GM13976 (cell line): Measurements from ENCODE around the gene RASSF3.

Experiments used
- DNase-seq: peaks from one replicate; pipeline ENCODE4 v3.0.0; 2012; ENCODE audit warnings: low spot score
- in situ Hi-C: fragments of 300-500 bp; cut with MboI; formaldehyde crosslinking; loops from one replicate; pipeline ENCODE4 v1.12.0; 2022; ENCODE audit warnings: low sequenced_read_pairs, mixed read lengths, inconsistent platforms; ENCODE audit not compliant: unreplicated experiment
- TF ChIP-seq, protein P1 (sequence below): IDR thresholded peaks from 2 replicates; pipeline ENCODE4 v1.5.1; 2012; ENCODE audit warnings: borderline replicate concordance, mild to moderate bottlenecking; ENCODE audit not compliant: insufficient read depth; ENCODE audit errors: extremely low read depth, missing control alignments, control extremely low read depth

RASSF3 gene

DNA sequence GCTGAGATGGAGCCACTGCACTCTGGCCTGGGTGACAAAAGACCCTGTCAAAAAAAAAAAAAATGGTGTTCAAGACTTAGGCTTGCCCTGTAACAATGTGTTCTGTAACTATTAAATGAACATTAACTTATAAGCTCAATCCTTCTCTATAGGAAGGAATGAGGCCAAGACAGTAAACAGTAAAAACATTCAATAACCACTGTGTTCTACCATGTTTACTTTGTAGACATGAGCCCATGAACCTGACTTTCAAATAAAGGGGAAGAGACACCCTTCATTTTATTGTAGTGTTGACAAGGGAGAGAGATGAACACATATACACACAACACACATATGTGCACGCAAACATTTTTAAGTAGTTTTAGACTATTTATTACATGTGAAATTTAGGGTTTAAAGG, 20.1 kb upstream of the RASSF3 start:
- TF ChIP-seq, protein P1, sequence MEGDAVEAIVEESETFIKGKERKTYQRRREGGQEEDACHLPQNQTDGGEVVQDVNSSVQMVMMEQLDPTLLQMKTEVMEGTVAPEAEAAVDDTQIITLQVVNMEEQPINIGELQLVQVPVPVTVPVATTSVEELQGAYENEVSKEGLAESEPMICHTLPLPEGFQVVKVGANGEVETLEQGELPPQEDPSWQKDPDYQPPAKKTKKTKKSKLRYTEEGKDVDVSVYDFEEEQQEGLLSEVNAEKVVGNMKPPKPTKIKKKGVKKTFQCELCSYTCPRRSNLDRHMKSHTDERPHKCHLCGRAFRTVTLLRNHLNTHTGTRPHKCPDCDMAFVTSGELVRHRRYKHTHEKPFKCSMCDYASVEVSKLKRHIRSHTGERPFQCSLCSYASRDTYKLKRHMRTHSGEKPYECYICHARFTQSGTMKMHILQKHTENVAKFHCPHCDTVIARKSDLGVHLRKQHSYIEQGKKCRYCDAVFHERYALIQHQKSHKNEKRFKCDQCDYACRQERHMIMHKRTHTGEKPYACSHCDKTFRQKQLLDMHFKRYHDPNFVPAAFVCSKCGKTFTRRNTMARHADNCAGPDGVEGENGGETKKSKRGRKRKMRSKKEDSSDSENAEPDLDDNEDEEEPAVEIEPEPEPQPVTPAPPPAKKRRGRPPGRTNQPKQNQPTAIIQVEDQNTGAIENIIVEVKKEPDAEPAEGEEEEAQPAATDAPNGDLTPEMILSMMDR = no peak
- in situ Hi-C loops = no loop called here
- no peak for DNase-seq

DNA sequence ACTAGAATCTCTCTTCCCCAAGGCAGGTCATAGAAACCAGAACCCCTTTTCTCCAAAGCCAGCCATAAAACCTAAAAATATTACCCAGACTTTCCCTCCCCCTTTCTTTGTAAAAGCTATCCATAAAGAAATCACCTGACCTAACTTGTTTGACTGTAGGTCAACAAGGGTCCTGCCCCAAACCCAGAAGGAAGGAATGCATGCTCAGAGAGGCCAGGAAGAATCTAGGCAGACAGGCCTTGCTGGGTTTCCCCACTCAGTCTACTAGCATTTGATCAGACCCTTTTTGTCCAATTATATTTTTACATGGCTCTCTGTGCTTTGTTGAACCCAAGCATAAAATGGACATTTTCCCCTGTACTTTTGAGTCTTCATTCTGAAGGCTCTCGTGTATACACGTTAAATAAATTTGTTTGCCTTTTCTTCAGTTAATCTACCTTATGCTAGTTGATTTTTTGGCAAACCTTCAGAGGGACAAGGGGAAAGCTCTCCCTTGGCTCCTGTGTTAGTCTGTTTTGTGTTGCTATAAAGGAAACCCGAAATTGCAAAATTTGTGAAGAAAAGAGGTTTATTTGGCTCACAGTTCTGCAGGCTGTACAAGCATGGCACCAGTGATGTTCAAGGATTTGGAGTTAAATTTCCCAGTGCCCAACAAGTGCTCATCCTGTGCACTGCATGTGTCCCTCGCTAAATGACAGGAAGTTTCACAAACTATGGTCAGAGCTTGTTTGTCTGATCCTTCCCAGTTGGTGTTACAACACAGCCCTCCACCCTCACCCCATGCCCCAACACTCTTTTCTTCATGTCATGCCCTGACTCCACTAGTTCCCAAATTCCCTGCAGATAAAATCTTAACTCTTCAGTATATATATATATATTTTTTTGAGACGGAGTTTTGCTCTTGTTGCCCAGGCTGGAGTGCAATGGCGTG, 14.2 kb upstream of the RASSF3 start:
- no peak for DNase-seq
- in situ Hi-C loops = no loop called here
- TF ChIP-seq, protein P1 = no peak

DNA sequence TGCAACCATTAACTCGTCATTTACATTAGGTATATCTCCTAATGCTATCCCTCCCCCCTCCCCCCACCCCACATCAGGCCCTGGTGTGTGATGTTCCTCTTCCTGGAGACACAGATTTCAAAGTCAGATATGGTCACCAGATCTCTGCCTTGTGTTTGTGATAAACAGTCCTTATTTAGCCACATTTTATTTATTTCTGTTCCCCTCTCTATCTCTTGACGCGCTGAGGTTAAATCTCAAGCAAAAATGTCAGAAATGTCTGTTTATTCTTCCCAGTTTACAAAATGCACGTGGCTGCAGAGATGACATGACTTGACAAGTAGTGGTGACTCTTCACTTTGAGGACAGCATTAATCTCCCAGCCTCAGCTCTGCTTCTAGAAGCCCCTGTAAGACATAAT, 11.5 kb upstream of the RASSF3 start:
- DNase-seq = no peak

DNA sequence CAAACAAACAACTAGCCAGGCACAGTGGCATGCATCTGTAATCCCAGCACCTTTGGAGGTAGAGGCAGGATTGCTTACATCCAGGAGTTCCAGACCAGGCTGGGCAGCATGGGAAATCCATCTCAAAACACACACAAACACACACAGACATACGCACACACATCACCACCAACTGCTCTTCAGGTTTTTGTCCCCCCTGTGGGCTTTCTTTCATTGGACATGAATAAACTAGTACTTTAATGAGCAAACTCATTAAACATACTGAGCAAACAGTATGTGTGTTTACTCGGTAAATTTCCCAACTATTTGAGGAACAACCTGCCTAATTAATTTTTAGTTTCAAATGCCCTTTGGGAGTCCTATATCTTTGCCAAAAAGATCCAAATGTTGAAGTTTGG, 10.1 kb upstream of the RASSF3 start:
- in situ Hi-C loops = no loop called here

More for the DNA sequence above, 11.5 kb upstream of the RASSF3 start:
- in situ Hi-C loops = no loop called here
- TF ChIP-seq, protein P1 = no peak

GRCh38 chr12:64603183-64603841, 7.0 kb upstream of the RASSF3 start:
- TF ChIP-seq, protein P1 = no peak
- in situ Hi-C loops = no loop called here
- no peak for DNase-seq

More for the DNA sequence above, 10.1 kb upstream of the RASSF3 start:
- TF ChIP-seq, protein P1 = no peak
- no peak for DNase-seq

DNA sequence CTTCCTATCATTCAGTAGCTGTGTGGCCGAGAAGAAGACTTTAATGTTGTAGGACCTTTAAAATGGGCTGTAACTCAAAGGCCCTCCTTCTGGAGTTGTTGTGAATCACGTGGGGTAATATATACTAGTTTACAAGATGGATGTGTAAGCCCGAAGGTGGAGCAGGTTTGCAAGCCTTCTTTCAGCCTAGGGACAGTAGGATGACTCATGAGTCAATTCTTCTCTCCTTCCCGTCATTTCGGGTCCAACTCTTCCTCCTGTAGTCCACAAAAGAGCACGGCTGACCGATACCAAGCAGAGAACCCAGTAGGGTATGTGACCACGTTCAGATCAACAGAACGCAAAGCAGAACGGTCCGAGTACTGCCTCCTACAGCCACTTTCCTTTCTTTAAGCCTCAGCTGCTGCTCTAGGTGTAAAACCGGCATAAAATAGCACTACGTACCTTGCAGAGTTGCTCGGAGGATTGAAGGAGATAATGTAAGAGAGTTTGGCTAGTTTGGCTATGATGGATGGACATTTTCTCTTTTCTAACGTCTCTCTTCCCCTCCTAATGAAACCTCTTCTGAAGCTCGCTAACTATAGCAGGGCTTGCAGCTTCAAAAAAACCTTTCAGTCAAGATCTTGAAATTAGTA, 1.3 kb upstream of the RASSF3 start:
- TF ChIP-seq, protein P1 = no peak
- DNase-seq = peak; percentile 81
- in situ Hi-C loops = no loop called here
